Measurements from ENCODE around the gene BTBD6. TPM values are rescaled to one million over a fixed set of nuclear protein-coding genes. Genes with fewer than 3 reads are reported as not detected.
A peak's percentile ranks its signal among the peaks of the same experiment; 100 is the strongest.

BTBD6 gene
- total and polyA plus RNA-seq, 12 donors, result 28.1 to 58.2 (median 32.7) TPM

GRCh38 chr14:105269405-105269804, 21.1 kb downstream of the BTBD6 start:
- ATAC-seq, result no peak
- Histone ChIP-seq H3K27ac (no peak overlapping the region), H3K4me3 (no peak overlapping the region), H3K4me1 (peaks cover 0 to 13% (median 0%) of the 10 kb centered on the region in 9 donors), H3K27me3 (no peaks in the 10 kb centered on the region), H3K9me3 (no peaks in the 10 kb centered on the region), H3K36me3 (peaks cover 0 to 57% (median 0%) of the 10 kb centered on the region in 9 donors)
- TF ChIP-seq CTCF (IDR thresholded peaks at IDR 0.05), result no peak
- WGBS, 2 donors, result 69 to 78% methylated on average over 11 of the region's 11 CpGs
- intact Hi-C loops (cut with DNase I), result loop anchor here in 1 of 10 donors (10.0 kb wide), 2 partner anchors 55 to 85 kb away; no protein-coding TSS in a partner anchor
- DNase-seq, result no peak

GRCh38 chr14:105271224-105271890, 23.0 kb downstream of the BTBD6 start:
- intact Hi-C loops (cut with DNase I), result no loop called here
- H3K27me3 ChIP-seq, result no peaks in the 10 kb centered on the region
- TF ChIP-seq CTCF (IDR thresholded peaks at IDR 0.05), result no peak
- DNase-seq (no peak), ATAC-seq (no peak)
- no peak overlapping the region for H3K4me3 ChIP-seq
- no peak overlapping the region for H3K27ac ChIP-seq
- peaks cover 0 to 47% (median 0%) of the 10 kb centered on the region in 9 donors for H3K36me3 ChIP-seq
- 90 to 92% methylated on average over 22 of the region's 22 CpGs for WGBS, 2 donors
- H3K9me3 ChIP-seq, result no peaks in the 10 kb centered on the region
- peaks cover 0 to 13% (median 7%) of the 10 kb centered on the region in 9 donors for H3K4me1 ChIP-seq

GRCh38 chr14:105272623-105273022, 24.3 kb downstream of the BTBD6 start:
- Histone ChIP-seq H3K4me3 (no peak overlapping the region), H3K27ac (no peak overlapping the region), H3K27me3 (no peaks in the 10 kb centered on the region), H3K9me3 (no peaks in the 10 kb centered on the region), H3K36me3 (peaks cover 0 to 40% (median 0%) of the 10 kb centered on the region in 9 donors), H3K4me1 (peaks cover 0 to 10% (median 7%) of the 10 kb centered on the region in 9 donors)
- no peak for TF ChIP-seq CTCF (IDR thresholded peaks at IDR 0.05)
- no peak for DNase-seq
- intact Hi-C loops (cut with DNase I), result no loop called here
- no peak for ATAC-seq
- WGBS, 2 donors, result 92 to 94% methylated on average over 15 of the region's 15 CpGs

GRCh38 chr14:105273062-105273461, 24.7 kb downstream of the BTBD6 start:
- no peak for DNase-seq
- Histone ChIP-seq H3K4me1 (peaks cover 0 to 13% (median 6%) of the 10 kb centered on the region in 9 donors), H3K4me3 (no peak overlapping the region), H3K27ac (no peak overlapping the region), H3K27me3 (no peaks in the 10 kb centered on the region), H3K36me3 (peaks cover 0 to 35% (median 0%) of the 10 kb centered on the region in 9 donors), H3K9me3 (no peaks in the 10 kb centered on the region)
- WGBS, 2 donors, result 87 to 97% methylated on average over 12 of the region's 12 CpGs
- TF ChIP-seq CTCF (IDR thresholded peaks at IDR 0.05), result no peak
- ATAC-seq, result peak in 1 of 8 donors; percentile 23
- intact Hi-C loops (cut with DNase I), result no loop called here
